Germinal center (tissue), 1 donor: ENCODE results near the gene SECTM1.
"Not testable (repeated sequence)": the region's sequence is repeated elsewhere in the genome, so short reads cannot be mapped to it uniquely, and the experiment has no call there.

Experiments used
- DNase-seq: peaks from one replicate; pipeline ENCODE4 v3.0.0; 2012; ENCODE audit warnings: mixed read lengths, low spot score

The SECTM1 gene

GRCh38 chr17:82347994-82348393 is 14.4 kb upstream of the SECTM1 start:
- not testable (repeated sequence) for DNase-seq

- DNase-seq = no peak
Observed at GRCh38 chr17:82346342-82347300, 13.1 kb upstream of the SECTM1 start.

DNA sequence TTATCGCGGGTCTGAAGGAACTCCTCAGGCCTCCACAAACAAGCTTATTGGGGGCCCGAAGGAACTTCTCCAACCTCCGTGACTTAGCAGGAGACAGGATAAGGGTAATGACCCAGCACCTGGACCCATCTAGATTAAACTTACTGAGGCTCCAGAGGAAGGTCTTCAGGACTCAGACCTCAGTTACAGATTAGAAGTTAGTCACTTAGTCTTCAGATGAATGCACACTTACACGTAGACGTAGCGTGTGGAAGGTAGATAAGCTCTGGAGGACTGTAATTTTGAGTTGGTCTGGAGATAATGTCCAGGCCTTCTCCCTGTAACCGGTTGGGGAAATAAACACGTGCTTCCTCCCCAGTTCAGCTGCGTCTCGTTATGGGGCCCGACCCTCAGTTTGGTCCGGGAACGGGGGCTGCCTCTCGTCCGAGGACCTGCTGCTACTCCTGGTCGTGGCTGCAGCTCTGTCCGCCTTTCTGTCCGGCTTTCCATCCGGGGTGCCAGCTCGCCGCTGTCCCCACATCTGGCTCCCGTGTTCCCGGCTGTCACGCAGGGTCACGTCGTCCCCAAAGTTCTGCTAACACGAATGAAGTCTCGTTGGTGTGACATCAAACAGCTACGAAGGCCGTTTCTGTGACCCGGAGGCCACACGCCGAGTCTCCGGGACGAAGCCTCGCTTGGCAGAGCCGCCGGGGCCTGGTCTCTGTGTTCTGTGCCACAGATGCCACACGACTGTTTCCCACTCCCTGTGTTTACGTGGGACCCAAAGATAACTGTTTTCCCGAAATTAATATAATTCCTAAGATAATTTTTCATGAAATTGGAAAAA is 11.8 kb upstream of the SECTM1 start:
- DNase-seq = no peak

DNA sequence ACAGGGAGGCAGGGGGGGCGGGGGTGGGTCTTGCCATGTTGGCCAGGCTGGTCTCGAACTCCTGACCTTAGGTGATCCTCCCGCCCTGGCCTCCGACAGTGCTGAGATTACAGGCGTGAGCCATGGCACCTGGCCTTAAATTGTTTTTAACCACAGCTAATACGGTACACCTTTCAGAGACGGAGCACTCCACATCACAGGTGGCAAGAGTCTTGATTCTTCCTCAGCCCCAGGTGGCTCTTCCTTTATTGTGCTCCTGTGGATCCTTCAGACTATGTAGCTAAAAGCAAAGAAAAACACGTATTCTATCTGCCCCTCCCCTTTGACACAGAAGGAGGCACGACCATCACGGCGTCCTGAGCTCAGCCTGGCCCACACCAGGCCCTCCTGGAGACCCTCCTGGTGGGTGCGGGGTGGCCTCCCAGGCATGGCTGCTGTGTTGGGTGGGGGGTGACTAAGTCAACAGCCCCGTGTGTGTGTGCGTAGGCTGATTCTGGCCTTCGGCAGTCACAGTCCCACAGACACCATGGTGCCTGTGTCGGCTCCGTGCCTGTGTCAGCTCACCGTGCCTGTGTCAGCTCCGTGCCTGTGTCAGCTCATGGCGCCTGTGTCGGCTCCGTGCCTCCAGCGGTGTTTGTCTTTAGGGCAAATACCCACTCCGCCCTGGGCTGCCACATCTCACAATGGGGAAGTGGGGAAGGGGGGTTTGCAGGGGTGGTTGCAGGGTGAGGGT is 10.8 kb upstream of the SECTM1 start:
- DNase-seq = no peak

GRCh38 chr17:82343560-82343959 is 10.0 kb upstream of the SECTM1 start:
- DNase-seq = no peak

- no peak for DNase-seq
Observed at GRCh38 chr17:82342361-82343079, 9.0 kb upstream of the SECTM1 start.

DNA sequence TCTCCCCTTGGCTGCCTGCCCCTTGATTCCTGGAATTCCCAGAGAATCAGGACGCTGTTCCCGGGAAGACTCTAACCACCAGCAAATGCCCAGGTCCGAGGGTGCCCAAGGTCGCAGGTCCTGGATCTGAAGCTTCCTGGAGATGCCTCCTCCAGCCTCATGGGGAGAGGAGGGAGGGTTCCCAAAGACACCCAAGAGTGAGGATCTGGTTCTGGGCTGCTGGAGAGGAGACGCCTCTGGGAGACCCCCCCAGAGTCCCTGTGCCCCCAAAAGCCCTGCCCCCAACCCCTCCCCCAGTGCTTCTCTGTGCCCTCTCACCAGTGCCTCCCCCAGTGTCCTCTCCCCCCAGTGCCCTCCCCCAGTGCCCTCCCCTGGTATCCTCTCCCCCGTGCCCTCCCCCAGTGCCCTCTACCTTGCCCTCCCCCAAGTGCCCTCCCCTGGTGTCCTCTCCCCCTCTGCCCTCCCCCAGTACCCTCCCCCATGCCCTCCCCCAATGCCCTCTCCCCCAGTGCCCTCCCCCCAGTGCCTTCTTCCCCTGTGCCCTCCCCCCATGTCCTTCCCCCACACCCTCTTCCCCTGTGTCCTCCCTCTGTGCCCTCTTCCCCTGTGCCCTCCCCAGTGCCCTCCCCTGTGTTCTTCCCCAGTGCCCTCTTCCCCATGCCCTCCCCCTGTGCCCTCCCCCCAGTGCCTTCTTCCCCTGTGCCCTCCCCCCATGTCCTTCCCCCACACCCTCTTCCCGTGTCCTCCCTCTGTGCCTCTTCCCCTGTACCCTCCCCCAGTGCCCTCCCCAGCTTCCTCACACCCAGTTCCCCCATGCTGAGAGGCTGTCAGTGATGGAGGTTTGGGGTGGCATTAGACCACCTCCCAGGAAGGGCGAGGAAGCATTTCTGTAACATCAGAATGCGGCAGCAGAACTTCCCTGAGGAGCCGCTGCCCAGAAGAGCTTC is 6.3 kb upstream of the SECTM1 start:
- no peak for DNase-seq

GRCh38 chr17:82338858-82339633 is 5.5 kb upstream of the SECTM1 start:
- DNase-seq = no peak

DNA sequence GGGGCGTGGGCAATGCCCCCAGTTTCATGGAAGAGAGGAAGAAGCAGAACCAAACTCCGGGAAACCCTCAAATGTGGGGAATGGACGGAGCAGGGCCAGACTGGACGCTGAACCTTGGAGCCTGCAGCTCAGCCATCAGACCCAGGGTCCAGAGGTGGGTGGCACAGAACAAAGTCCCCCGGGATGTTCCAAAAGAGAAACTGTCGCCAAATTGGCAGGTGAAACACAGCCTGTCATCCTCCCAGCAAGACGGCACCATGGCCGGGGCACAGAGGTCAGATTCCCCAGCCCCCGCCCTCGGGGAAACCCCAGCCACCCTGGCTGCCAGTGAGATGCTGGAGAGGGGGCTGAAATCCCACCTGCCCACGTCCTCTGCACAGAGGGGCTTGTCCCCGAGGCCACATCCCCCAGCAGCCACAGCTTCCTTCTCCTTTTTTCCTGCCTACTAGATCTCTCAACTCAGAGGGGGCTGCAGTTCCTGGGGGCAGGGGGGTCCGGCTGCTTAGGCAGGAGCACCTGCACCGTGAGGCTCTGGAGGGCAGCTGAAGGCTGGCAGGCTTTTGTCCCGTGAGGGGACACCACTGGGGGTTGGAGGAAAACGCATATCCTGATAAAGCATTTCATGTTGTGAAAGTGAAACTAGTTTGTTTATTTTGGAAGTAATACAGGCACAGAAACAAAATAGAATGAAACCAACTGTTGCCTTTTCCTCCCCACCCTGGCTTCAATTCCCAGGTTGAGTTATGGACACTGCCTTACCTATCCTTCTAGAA is 1.2 kb upstream of the SECTM1 start:
- no peak for DNase-seq

- no peak for DNase-seq
Observed at GRCh38 chr17:82334204-82334621, 647 bp upstream of the SECTM1 start.

DNA sequence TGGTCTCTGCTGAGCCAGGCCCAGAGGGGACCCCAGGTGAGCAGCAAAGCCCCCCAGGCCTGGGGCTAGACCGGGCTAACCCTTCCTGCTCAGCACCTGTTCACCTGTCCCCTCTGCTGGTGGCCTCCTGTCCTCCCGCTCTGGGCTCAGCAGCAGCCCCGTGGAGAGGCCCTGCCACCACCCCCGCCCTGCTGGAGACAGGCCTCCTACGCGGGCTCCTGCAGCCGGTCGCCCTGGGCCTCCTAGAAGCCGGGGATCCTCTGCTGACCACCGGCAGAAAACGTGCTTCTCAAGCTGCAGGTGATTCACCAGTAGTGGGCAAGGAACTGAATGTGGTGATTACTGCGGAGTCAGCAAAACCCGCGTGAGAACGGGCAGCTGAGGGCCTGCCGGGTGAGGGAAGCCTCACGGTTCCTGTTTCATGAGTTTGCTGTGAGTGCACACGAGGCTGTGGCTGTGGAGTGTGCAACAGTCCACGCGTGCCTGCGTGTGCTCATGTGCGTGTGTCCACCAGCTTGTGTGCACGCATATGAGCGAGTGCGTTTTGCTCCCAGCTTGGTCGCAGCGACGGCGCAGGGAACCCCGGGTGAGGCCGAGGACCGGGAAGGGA is 792 bp downstream of the SECTM1 start:
- DNase-seq = no peak

- no peak for DNase-seq
Observed at GRCh38 chr17:82331345-82331939, 2.1 kb downstream of the SECTM1 start.

DNA sequence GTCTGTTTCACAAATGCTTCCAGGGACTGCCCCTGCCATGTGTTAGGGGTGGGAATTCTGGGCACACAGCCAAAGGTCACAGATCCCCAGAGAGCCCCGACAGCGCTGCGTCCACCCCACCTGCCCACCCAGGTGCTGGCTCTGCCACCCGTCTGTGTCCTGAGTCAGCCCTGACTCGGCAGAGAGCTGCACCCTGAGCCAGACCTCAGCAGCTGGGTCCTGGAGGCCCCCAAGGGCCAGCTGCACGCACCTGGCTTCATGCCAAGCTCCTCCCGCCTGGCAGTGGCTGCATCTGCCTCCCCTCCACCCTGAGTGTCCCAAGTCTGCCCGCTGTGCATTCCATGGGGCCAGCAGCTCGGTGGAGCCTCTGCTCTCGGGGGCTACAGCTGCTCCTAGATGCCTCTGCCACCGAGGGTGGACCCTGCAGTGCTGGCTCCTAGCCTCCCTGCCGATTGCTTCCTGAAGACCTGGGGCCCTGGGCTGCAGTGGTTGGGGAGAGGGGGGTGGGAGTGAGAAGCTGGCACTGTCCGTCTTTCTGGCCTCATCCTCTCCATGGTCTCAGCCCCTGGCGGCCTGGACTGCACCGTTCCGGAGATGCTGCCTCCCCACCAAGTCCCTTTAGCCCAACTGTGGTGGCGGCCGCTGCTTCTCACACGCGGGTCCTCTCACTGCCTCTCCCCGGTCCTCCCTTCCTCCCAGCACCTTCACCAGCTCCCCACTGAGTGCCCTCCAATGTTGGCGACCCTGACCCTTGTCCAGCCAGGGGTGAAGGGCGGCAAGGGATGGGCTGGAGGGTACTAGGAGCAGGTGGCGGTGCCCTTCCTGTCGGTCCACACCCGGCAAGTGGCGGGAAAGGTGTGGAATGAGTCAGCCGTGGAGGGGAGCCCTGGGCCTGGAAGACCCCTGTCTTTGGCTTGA is 3.0 kb downstream of the SECTM1 start:
- no peak for DNase-seq

DNA sequence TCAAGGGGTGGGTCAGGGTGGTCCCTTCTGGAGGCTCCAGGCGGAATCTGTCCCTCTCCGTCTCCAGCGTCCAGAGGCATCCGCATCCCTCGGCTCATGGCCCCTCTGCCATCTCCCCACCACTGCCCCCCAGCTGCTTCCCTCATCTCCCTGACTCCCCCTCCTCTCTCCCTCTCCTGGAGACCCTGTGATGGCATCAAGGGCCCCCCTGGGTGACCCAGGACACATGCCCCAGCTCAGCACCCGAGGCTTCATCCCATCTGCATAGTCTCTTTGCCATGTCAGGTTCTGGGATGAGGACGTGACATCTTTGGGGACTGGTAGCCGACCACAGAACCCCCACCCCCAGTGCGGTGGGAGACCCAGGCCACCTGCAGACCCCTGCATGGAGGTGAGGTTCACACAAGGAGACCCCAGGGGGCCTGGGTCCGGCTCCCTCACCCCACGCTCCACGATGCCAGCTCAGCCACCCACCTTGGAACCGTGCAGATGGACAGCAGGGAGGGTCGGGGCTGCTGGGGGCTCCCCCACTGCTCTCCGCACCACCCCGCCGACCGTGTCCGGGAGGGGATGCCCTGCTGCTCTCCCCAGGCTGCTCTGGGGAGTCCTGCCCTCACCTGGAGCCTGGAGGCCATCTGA is 3.8 kb downstream of the SECTM1 start:
- DNase-seq = no peak

GRCh38 chr17:82328994-82329507 is 4.5 kb downstream of the SECTM1 start:
- no peak for DNase-seq
